ENCODE data around the gene SGMS1.
"Not testable (repeated sequence)": the region's sequence is repeated elsewhere in the genome, so short reads cannot be mapped to it uniquely, and the experiment has no call there.

The SGMS1 gene

DNA sequence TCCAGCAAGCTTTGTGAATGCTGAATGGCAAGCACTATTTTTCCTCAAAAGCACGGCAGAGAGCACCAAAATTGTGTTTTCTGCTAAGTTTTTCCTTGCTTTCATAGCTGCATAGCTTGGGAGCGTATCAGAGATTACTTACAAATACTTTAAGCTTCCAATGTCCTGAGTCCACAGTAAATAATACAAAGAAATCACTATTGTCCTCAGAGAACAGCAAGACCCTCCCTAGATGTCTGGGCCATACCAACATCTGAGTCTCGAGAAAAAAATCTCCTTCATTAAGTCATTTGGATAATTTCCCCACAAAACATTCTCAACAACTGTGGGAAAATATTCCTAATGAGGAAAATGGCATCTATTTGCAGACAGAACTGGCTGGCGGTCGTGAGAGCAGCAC, 41.7 kb downstream of the SGMS1 start:
- DNase-seq (ENCODE audit: low read depth in 2 of 2): no peak

DNA sequence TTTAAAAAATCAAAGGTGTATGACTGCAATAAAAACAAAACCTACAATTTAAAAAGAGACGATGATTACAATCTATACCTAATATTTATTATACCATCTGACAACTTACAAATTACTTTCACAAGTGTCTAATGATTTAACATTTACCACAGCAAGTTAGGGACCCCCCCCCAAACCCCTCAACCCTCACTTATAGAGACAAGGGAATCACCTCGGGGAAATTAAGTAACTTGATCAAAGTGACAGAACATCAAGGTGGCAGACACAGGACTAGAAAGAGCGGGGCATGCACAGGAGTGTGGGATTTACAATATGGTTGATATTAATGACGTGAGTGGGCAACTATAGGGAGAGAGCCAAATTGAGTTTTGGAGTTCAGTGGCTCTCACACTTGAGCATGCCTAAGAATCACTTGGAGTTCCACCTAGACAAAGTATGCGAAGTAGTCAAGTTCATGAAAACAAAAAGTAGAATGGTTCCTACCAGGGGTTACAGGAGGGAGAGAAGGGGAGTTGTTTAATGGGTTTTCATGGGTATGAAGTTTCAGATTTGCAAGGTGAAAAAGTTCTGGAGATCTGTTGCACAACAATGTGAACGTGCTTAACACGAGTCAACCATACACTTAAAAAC, 43.4 kb downstream of the SGMS1 start:
- DNase-seq (ENCODE audit: low read depth in 2 of 2): no peak

DNA sequence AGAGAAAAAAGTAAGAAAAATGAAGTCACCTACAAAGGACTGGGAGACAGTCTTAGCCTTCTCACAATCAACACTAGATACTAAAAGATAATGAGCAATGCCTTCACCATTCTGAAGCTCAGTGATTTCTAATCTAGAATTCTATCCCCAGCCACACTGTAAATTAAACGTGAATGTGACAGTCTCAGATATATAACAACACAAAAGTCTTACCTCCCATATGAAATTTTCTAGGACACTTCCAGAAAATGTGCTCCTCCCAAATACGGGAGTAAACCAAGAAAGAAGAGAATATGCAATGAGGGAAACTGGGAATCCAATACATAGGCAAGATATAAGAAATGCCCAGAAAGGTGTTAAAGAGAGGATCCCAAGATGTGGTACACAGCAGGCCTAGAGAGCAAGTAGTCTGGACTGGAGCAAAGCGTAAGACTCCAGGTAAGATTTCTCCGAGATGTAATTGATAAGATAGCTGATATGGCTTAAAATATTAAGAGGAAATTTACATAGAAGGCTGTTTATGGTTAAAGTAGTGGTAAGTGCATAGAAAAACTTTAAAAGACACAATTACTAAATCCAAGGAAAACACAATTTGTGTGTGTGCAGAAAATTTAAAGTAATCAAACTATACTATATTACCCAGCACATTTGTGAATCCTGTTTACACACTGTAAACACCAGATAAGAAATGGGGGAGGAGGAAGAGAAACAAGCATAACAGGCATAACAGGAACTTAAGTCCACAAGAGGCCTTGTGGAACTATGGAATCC, 44.1 kb downstream of the SGMS1 start:
- no peak for DNase-seq (ENCODE audit: low read depth in 2 of 2)

DNA sequence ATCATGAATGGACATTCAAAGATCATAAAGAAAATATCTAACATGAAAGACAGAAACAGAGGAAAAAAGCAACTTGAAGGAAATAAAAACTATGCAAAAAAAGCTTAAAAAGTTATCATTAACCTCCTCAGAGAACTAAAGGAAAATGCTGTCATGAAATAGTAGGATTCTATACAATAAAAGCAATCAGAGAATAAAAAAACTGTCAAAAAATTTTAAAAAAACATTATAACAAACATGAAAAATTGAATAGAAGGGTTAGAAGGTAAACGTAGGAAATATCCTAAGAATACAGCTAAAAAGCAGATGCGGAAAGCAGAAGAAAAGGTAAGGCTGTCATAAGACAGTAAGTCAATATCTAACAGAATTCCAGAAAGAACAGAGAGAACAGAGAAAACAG, 44.8 kb downstream of the SGMS1 start:
- no peak for DNase-seq (ENCODE audit: low read depth in 2 of 2)

DNA sequence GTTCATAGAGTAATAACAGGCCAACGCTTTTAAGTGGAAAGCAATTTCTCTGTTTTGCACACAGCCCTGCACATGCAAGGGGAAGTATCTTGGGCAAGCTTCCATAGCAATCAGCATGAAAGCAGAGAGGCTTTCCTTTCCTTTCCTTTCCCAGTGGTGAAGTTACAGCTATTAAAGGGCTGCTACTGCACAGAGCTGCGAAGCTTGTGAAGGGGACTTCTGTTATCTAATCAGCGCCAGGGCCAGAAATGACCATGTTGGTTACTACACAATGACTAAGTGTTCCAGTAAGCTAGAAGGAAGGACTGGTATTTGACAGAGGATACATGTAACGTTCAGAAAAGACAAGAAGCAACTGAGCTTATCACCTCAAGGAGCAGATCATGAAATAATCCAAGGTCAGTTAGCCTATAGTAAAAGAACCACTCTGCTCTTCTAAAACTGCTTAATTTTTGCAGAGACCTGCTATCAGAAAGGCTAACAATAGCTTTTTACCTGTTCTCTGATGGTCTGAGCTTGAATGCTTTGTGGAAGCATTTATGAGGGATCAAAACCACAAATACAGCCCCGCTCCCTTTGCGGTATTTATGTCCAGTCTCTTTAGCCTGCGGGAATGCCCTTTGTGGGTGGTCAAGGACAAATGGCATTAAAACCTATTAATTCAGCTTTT, 45.9 kb downstream of the SGMS1 start:
- DNase-seq (ENCODE audit: low read depth in 2 of 2): no peak

DNA sequence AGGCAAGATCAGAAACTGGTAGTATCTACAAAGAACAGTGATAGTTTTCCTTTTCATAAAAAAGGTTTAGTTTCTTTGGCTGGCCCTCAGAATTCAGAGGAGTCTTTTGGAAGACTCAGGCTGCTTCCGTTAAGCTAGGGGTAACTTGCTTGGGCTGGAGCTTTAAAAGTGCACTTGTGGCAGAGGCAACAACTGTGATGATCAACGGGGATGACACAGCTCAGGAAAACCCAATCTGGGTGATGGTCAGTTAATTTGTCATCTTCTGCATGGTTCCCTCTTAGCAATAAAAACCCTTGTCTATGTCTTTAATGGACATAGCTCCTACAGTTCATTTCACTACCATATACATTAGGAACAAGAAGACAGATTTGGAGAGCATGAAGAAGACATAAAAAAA, 46.7 kb downstream of the SGMS1 start:
- no peak for DNase-seq (ENCODE audit: low read depth in 2 of 2)

DNA sequence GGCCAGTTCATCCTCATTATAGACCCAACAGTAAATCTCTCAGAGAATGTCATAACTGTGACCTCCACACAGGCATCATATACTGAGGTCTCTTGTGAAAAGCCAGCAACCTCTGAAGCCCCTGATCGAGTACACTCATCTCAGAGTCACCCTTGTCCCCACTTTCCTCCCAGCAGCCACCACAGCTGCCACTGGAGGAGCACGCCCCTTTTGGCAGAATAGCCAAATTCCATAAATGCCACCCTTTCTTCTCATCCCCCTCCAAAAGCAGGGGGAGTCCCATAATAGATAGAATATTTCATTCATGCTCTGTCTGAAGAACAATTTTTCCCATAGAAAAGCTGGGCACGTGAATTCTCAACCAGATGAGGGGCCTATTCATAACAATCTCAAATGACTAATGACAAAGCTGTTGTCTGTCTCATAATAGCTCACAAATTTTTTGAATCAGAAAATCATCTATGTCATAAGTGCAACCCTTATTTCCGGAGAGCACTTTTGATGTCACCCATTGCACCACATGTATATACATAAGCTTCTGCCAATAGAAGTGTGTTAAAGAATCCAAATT, 47.4 kb downstream of the SGMS1 start:
- no peak for DNase-seq (ENCODE audit: low read depth in 2 of 2)

DNA sequence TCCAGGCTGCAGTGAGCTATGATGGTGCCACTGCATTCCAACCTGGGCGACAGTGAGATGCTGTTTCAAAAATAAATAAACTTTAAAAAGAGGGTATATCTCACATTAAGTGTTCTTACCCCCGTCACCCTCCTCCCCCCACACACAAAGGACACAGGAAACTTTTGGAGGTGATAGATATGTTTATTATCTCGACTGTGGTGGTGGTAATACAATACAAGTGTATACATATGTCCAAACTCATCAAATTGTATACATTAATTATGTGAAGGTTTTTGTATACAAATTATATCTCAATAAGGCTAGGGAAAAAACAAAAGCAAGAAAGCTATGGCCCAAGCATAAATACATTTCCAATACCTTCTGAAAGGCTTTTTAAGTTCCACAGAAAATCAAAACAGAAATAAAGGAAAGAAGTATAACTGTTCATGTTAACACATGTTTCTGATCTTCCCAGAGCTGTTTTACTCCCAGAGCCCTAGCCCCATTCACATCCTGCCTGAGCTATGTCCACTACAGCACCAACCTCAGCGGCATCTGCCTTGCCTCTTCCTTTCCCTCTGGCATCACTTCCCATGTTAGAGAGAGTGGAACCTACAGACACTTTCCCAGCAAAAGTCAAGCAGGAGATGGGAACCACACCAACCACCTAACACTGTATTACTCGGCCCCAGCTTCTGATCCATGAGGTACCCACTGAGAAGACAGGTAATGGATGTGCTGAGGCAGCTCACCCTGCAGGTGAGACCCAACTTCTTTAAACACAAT, 48.1 kb downstream of the SGMS1 start:
- no peak for DNase-seq (ENCODE audit: low read depth in 2 of 2)

DNA sequence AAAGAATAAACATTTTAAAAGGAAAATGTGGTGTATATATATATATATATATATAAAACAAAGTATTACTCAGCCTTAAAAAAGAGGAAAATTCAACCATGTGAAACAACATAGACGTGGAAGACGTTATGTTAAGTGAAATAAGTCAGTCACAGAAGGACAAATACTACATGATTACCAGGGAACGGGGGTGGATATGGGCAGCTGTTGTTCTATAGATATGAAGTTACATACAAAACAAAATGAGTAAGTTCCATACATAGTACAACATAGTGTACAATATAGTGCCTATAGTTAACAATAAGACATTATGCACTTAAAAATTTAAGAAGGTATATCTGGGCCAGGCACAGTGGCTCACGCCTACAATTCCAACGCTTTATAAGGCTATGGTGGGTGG, 48.8 kb downstream of the SGMS1 start:
- DNase-seq (ENCODE audit: low read depth in 2 of 2): no peak

DNA sequence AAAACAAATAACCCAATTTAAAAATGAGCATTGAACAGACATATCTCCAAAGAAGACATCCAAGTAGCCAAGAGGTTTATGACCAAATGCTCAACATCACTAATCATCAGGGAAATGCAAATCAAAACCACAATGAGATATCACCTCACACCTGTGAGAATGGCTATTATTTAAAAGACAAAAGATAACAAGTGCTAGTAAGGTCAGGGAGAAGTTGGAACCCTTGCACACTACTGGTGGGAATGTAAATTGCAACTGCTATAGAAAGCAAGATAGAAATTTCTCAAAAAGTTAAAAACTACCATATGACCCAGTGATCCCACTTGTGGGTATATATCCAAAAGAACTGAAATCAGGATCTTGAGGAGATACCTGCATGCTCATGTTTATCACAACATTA, 49.5 kb downstream of the SGMS1 start:
- DNase-seq (ENCODE audit: low read depth in 2 of 2): no peak

DNA sequence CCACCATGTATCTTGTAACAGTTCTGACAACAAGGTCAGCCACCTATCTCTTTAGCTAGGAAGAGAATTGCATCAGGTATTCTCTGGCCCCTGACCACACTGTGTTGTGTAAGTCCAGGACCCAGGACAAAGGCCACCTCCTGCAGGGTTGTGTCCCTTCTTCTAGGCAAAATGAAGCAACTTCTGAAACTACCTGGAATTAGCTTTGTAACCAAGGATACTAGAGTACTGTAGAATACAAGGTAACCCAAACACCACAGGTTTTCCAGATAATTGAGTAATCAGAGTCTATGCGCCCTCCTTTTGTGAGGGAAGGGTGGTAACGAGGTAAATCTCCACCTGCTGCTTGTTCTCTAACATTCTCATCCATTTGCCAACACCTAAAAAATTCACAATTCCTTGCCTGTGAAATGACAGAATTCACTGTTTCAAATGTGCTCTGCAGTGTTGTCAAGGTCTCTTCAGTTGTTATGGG, 51.7 kb downstream of the SGMS1 start:
- DNase-seq (ENCODE audit: low read depth in 2 of 2): no peak

DNA sequence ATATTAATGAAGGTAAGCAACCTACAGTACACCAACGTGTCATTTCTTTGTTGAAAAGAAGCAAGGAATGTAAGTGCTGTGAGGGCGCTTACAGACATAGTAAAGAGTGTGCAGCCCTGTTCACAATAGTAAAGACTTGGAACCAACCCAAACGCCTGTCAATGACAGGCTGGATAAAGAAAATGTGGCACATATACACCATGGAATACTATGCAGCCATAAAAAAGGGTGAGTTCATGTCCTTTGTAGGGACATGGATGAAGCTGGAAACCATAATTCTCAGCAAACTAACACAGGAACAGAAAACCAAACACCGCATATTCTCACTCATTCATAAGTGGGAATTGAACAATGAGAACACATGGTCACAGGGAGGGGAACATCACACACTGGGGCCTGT, 55.0 kb downstream of the SGMS1 start:
- not testable (repeated sequence) for DNase-seq (ENCODE audit: low read depth in 2 of 2)

DNA sequence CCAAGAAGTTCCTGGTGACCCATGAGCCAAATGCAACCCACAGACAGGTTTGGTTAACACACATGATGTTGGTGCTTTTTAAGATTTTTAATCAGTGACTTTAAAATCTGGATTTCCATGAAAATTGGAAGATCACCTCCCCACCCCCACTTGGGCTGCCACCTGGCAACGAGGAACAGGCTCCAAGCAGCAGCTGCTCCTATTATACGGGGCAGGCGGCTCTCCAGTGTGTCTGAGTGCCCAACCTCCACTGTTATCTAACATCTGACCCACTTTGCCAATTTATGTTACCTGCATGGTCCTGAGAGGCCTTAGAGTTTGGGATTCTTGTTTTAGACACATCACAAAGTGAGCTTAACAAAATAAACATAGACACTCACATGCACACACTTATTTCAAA, 56.4 kb downstream of the SGMS1 start:
- no peak for DNase-seq (ENCODE audit: low read depth in 2 of 2)

DNA sequence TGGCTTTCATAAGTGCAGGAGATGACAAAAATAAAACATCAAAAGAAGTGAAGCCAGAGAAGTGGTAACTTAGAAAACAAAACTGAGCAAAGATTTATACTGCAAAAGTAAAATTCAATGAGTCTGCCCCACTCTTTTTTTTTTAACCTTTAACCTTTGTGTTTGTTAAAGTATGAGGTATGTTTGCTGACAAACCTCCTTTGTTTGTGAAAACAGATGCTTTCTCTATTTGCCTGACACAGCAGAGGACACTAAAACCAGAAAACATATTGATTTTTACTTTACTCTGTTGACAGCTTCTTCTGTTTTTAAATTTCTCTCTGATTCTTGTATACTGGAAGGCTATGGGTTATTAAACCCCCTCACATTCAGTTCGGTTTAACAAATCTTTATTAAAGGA, 57.6 kb downstream of the SGMS1 start:
- DNase-seq (ENCODE audit: low read depth in 2 of 2): no peak

DNA sequence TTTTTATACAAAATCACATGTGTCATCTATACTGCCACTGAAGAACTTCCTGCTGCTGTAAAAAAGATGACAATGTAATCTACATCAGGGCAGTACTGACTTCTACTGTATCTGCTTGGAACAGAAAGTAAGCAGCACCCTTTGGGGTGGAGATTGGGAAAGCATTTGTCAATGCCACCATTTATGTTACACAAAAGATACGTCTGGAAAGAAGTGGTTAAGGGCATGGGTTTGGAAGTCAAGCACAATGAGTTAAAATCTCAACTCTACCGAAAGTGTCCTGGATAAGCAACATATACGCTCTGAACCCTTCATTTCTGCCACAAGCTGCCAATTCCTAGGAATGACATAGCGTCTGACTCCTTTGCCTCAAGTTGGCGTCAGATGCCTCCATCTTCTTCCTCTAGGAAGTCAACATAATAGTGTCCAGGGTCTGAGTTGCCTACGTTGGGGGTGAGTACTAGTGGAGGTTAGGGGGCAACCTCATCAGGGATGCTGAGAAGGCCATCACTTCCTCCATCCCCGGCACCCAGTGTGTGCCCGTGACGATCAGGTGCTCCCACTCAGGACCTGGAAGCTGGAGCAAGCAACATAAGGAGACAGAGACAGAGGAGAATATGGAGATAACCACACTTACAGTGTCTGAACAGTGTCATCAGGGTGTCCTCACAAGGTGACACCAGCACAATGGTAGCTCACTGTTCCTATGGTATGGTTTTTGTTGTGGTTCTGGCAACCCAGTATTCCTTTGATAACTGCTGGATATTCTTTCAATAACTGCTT, 58.3 kb downstream of the SGMS1 start:
- DNase-seq (ENCODE audit: low read depth in 2 of 2): no peak

DNA sequence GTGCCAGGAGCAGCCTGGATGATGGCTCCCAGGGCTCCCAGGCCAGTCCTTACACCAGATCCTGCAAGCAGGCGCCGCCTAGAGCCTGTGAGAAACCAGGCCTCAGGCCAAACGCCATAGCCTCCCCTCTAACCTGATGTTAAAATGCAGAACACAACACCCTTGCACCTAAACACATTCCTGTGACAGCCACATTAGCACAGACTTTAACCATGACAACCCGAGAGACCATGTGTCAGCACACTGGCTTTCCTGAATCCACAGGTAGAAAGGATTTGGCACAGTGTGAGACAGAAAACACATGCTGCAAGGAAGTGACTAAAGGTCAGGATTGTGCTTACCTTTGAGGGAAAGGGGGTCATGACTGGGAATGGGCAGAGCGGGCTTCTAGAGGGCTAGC, 59.9 kb downstream of the SGMS1 start:
- DNase-seq (ENCODE audit: low read depth in 2 of 2): no peak

DNA sequence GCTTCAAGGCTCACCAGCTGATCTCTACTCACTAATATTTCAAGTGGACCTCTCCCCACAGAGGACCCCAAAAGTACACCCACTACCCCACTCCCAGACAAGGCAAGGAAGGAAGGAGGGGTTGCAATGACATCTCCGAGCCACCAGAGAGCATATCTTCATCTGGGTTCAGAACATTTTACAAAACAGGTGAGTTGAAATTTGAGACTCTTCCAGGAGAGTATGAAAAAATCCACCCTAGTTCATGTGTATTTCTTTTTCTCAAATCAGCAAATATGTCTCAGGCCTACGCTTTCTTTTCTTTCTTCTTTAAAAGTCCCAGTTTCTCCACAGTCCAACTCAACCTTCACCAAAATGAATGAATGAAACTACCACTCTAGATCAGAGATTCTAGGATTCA, 61.9 kb downstream of the SGMS1 start:
- no peak for DNase-seq (ENCODE audit: low read depth in 2 of 2)

DNA sequence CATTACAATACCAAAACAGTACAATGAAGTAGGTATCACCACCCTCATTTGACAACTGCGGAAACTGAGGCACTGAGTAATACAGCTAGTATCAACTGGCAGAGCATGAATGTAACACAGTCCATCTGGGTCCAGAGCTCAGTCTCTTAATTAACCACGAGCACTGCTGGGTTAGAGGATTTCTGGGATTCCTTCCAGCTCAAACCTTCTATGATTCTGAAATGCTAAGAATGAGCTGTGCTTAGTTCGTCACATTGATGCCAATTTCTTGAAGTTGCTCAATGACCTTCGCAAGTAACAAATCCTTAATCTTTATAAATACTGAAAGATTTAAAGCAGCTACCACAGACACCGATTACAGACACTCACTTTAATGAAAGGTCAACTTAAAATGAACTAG, 62.5 kb downstream of the SGMS1 start:
- no peak for DNase-seq (ENCODE audit: low read depth in 2 of 2)

DNA sequence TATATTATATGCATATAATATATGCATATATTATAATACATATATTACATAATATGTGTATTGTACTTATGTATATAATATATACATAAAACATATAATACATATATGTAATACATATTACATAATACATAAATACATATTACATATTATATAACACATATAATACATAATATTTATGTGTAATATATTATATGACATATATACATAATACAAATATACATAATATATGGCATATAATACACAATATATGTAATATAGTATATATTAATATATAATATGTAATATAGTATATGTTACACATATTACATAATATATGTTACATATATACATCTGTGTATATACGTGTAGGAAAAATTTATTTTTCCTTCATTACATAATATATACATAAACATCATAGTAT, 63.4 kb downstream of the SGMS1 start:
- DNase-seq (ENCODE audit: low read depth in 2 of 2): no peak

DNA sequence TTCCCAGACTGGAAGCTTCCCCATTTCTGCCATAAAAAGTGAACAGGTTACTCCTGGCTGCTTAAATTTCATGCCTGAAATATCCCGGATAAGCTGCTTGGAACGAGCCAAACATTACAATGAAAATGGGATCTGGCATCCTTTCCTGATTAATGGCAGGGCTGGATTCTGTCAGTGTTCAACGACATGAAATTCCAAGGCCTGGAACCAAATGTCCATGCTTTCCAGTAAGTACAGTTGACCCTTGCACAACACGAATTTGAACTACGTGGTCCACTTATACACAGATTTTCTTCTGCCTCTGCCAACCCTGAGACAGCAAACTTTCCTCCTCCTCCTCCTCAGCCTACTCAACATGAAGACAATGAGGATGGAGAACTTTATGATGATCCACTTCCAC, 65.4 kb downstream of the SGMS1 start:
- no peak for DNase-seq (ENCODE audit: low read depth in 2 of 2)

DNA sequence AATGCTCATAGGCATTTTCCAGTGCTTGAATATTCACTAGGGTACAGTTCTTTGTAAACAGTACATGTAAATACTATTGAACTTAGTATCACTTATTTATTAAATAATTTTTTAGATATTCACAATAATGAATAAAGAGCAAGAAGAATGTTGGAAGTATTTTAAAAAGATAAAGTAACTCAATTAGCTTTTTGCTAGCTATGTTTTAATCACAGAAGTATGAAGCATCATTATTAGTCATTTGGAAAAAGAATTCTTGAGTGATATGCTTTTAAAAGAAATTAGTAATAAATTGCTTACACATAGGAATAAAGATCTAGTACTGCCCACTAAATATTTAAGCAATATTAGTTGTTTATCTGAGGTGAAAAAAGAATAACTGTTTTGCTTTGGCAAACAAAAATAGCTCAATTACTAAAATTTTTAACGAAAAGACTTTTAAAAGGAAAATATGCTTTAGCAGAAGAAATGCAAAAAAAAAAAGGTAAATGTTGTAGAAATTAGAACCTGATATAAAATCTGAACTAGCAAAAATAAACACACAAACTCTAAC, 66.5 kb downstream of the SGMS1 start:
- DNase-seq (ENCODE audit: low read depth in 2 of 2): no peak

Data from stimulated activated CD4-positive, alpha-beta T cell treated with anti-CD3 and anti-CD28 coated beads, Interleukin-15, amount 100 ng/mL, for 48 hours (primary cell).